GM20431 (cell line): Measurements from ENCODE around the gene RERE.

ENCODE experiments used
- in situ Hi-C: fragments of 300-500 bp; cut with MseI, MboI; formaldehyde crosslinking; loops from one replicate; pipeline ENCODE4 v1.15.0; 2020; ENCODE audit warnings: low sequenced_read_pairs; ENCODE audit not compliant: unreplicated experiment

Gene RERE

DNA sequence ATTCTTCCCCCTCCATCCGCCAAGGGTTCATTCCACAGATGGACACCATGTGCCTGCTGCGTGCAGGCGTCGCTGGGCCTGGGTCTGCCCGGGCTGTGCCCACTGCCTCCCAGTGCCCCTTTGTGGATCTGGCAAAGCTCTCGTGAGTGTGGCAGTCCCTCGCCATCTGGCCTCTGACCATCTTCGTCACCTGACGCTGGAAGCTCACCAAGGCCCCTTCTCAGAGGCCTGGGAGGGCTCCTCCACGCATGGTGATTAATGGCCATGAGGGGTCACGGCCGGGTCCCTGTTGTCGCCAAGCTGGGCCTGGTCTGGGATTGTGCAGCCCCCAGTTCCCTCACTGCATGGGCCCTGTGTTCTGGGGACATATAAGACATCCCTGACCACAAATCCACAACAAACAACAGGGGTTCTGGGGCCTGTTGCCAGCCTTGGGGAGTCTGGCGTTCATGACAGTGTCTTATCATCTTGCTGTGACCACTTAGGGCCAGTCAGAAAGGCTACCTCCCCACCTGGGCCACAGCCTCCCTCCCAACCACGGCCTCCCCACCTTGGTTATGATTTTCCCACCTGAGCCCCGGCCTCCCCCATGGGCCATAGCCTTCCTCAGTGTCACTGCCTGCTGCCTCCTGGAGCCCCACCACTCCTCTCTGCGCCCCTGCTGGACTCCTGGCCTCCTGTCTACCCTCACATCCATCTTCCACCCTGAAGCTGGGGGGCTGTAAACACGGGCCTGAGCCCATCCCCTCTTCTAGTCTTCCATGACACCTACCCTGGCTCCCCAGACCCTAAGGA lies 471.6 kb downstream of the RERE start:
- in situ Hi-C loops: no loop called here

DNA sequence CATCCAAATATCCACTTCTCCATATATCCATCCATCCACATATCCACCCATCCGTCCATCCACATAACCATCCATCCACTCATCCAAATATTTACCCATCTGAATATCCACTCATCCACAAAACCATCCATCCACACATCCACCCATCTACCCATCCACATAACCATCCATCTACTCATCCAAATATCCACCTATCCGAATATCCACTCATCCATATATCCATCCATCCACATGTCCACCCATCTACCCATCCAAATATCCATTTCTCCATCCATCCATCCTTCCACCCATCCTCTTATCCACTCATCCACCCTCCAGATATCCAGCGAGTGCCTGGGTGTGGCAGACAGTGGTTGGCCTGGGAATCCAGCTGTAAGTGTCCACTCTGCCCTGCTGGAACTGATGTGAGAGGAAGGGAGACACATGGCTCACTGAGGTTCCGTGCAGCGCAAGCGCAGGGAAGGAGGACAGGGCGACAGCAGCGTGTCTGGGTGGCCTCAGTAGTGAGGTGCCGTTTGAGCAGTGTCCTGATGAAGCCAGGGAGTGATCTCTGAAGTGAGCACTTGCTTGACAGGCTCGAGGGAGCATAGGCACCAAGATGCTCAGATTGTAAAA lies 472.4 kb downstream of the RERE start:
- in situ Hi-C loops: no loop called here

DNA sequence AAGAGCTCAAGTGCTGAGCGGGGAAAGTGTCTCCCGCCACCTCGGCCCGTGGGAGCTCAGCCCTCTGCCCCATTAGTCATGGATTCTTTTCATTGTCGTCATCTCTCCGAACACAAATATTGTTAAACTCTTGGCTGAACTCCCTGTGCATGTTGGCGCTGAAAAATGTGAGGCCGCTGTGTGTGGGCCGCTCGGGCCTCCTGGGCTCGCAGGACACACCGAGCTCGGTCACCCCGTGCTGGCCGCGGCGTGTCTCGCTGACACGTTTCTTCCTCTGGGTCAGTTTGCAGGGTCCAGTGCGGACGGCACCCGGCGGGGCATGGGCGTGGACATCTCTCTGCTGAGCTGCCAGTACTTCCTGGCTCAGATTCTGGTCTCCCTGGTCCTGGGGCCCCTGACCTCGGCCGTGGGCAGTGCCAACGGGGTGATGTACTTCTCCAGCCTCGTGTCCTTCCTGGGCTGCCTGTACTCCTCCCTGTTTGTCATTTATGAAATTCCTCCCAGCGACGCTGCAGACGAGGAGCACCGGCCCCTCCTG lies 473.9 kb downstream of the RERE start:
- in situ Hi-C loops: no loop called here

DNA sequence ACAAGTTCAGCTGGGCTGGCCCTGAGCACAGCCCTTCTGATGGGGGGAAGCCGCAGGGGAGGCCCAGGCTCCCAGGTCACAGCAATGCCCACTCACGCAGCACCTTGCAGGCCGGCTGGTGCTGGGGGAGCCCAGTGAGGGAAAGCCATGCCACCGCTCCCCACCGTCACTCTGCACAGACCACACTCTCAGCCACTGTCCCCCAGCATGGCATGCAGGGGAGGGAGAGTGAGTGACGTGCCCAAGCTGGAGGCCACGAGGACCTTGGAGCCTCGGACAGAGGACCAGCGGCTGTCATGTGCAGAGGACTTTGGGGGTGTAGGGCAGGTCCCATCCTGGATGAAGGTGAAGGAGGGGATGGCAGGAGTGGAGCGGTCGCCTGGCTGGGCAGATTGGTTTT lies 474.4 kb downstream of the RERE start:
- in situ Hi-C loops: no loop called here

DNA sequence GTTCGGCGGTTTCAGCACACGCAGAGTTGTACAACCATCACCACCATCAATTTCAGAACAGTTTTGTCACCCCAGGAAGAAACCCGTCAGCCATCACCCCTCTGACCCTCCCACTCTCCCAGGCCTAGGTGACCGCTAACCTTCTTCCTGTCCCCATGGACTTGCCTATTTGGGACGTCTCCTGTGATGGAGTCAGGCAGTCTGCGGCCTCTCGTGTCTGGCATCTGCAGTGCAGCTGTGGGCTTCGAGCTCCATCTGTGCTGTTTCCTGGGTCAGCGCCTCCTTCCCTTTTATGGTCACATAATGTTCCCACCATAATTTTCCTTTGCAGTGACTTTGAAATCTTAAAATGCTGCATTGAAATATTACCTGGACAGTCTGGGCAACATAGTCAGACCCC lies 475.1 kb downstream of the RERE start:
- in situ Hi-C loops: no loop called here

DNA sequence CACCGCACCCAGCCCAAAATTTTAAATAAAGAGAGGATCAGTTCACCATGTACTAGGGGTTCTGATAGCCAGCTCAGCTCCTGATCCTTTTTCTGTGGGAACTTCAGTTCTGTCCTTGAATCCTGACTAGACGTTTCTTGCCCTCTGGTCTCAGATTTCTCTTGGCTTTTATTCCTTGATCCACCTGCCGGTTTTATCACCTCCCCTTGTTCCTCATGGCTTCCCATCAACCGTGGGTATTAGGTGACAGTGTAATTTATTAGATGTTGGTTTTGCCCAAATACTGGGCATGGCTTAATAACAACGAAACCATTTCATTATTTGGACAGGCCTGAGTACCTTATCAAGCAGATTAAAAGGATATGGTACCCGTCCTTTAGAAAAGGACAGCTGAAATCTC lies 477.0 kb downstream of the RERE start:
- in situ Hi-C loops: no loop called here

DNA sequence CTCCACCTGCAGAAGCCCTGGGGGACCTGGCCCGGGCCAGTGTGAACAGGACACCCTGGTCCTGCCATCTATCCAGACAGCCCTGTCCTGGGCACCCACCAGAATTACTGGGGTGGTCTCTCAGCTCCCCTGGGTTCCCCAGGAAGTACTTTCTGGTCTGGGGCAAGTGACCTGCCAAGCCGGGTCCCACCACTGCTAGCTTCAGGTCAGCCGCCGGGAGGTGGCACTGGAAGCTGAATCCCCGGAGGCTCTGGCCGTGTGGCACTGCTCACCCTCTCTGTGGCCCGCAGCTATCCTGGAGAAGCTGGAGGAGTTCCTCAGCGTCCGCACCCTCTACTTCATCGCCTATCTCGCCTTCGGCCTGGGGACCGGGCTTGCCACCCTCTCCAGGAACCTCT lies 478.2 kb downstream of the RERE start:
- in situ Hi-C loops: no loop called here

DNA sequence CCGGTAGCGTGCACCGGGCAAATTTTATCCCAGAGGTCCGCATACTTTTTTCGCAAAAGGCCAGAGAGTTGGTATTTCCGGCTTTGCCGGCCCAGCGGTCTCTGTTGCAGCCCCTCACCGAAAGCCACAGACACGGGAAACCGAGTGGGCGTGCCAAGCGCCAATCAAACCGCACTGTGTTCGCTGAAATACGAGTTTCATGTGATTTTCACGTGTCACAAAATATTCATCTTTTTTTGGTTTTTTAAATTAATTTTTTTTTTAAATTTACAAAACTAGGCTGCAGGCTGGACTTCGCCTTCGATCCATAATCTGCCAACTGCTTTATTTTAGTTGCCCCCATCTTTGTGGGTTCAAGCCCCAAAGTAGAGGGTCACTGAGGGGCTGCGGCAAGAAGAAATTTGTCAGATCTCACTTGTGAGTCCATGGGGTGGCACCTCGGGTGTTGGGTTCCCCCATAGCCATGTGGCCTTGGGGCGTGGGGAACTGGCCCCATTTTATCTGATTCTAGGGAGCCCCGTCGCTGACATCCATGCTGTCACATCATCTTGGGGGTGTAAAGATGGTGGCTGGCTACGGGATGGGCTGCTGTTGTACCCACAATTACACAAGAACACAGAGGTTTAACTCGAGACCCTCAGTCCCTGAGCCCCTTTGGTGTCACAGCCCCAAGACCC lies 478.8 kb downstream of the RERE start:
- in situ Hi-C loops: no loop called here

DNA sequence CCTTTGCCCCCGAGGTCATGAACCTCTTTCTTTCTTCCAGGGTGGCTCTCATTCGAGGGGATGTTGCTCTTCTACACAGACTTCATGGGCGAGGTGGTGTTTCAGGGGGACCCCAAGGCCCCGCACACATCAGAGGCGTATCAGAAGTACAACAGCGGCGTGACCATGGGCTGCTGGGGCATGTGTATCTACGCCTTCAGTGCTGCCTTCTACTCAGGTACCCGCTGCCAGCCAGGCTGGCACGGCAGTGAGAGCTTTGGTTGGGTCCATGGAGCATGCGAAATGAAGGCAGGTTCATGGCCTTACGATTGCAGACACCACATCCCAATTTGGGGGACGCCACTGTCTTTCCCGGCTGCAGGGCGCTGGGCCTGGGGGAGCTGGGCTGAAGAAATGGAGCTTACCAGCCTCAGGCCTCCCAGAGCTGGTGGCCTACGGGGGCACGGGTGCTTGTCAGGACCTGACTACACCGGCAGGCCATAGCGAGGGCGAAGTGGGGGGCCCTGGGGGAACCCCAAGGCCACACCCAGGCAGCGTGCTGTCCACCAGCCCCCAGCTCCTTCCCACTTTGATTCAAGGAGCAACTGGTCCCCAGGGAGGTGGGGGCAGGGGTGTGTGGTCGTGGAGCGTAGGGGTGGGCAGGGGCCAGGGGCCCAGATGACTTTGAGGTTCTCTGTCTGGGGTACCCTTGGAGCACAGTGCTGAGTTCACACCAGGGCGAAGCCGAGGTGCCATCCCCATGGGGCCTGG lies 479.5 kb downstream of the RERE start:
- in situ Hi-C loops: no loop called here

DNA sequence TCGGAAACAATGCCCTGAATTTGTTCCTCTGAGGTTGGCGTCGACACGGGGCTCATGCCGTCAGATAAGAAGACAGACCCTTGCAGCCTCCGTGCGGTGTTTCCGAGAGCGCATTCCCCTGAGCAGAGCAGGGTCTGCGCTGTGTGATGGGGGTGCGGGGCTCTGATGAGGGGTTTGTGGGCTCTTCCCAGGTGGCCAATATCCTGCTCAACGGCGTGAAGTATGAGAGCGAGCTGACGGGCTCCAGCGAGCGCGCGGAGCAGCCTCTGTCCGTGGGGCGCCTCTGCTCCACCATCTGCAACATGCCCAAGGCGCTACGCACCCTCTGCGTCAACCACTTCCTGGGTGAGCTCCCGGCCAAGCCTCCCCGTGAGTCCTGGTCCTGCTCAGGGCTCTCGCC lies 482.2 kb downstream of the RERE start:
- in situ Hi-C loops: no loop called here

DNA sequence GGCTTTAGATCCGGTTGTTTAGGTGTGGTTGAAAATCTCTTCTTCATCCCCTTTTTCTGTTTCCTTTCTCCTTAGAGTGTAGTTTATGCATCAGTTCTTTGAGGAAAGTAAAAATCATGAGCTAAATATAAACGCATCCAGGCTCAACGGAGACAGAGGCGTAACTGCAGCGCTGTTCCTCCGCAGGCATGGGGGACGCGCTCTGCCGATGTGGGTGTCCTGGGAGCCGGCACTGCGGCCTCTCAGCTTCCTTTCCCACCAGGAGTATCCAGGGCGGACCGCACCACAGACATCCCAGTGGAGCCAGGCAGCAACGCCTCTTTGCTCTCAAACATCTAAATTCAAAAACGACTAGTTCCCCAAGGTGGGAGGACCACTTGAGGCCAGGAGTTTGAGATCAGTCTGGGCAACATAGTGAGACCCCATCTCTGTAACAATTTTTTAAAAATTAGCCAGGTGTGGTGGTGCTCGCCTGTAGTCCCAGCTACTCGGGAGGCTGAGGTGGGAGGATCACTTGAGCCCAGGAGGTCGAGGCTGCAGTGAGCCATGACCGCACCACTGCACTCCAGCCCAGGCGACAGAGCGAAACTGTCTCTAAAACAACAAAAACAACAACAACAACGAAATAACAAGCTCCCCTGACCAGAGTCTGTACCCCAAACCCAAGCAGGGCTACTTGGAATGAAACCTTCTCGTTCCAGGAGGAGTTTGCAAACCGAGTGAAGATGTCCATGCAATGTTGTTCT lies 483.2 kb downstream of the RERE start:
- in situ Hi-C loops: no loop called here

DNA sequence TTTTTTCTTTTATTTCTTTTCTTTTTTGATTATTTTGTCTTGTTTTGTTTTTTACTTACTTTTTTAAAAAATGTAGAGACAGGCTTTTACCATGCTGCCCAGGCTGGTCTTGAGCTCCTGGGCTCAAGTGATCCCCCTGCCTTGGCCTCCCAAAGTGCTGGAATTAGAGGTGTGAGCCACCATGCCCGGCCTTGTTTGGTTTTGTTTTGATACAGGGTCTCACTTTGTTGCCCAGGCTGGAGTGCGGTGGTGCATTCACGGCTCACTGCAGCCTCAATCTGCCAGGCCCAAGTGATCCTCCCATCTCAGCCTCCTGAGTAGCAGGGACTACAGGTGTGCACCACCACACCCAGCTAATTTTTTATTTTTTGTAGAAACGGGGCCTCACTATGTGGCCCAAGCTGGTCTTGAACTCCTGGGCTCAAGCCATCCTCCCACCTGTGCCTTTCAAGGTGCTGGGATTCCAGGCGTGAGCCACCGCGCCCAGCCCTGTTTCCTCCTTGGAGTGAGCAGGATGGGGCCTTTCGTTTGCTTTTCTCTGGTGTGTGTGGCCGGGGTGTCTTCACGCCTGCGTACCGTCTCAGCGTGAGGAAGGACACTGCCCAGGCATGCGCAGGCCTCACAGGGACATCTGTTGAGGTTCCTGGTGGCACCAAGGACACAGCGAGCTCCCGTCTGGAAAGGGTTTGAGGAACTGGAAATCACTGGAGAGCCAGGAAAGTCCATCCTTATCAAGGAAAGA lies 484.0 kb downstream of the RERE start:
- in situ Hi-C loops: no loop called here

DNA sequence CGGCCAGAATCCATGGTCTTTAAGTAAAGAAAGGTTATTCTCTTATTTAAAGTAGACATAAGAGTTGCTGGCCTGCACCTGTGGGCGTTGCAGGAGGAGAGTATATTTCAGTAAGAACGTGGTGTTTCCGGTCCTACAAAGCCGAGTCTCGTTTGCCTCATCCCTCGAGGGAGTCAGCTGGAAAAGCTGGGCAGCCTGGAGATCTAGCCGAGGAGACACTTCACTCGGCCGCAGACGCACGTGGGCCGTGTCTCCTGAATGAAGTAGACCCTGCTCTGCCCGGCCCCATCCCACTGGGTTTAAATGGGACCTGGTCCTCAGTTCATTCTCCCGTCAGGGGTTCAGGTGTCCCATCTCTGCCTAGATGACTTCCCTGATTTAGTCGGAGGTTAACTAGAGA lies 484.6 kb downstream of the RERE start:
- in situ Hi-C loops: no loop called here

DNA sequence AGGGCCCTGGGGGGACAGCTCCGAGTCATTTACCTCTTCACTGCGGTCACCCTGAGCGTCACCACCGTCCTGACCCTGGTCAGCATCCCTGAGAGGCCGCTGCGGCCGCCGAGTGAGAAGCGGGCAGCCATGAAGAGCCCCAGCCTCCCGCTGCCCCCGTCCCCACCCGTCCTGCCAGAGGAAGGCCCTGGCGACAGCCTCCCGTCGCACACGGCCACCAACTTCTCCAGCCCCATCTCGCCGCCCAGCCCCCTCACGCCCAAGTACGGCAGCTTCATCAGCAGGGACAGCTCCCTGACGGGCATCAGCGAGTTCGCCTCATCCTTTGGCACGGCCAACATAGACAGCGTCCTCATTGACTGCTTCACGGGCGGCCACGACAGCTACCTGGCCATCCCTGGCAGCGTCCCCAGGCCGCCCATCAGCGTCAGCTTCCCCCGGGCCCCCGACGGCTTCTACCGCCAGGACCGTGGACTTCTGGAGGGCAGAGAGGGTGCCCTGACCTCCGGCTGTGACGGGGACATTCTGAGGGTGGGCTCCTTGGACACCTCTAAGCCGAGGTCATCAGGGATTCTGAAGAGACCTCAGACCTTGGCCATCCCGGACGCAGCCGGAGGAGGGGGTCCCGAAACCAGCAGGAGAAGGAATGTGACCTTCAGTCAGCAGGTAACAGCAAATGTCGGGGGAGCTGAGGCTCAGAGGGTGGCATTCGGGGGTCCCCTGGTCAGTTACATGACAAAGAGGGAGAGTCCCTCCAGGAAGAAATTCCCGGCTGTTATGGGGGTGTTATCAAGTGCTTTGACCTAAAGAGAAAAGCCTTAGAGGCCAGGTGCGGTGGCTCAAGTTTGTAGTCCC lies 486.9 kb downstream of the RERE start:
- in situ Hi-C loops: no loop called here

DNA sequence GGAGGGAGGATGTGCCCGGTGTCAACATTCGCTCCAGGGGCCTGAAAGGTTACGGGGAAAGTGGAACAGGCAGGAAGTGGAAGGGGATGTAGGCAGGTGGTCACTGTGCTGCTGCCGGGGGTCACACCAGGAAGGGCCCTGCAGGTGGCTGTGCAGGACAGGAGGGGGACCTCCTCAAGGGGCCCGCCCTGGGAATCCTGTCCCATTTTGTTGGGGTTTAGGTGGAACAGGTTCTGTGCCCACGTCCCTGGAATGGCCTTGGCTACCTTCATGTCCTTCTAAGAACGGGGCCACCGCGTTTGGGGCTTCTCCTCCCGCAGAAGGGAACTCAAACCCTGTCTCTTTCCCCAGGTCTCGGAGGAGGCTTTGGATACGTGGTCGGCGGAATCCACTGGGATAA lies 487.6 kb downstream of the RERE start:
- in situ Hi-C loops: no loop called here

DNA sequence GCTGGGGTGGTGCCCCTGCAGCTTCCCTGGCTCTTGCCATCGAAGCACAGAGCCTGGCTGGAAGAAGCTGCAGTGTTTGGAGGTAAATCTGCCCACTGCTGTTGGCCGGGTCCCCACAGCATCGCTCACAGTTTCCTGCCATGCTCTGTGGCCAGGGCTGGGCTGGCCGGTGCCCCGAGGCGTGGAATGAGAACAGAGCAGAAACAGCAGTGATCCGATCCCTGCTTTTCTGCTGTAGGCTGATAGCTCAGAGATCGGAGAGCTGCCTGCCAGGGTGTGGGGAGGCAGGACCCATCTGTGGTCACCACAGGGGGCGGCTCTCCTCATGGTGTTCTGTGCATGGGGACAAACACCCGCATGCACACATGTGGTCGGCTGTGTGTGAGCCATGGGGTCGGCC lies 488.0 kb downstream of the RERE start:
- in situ Hi-C loops: no loop called here

DNA sequence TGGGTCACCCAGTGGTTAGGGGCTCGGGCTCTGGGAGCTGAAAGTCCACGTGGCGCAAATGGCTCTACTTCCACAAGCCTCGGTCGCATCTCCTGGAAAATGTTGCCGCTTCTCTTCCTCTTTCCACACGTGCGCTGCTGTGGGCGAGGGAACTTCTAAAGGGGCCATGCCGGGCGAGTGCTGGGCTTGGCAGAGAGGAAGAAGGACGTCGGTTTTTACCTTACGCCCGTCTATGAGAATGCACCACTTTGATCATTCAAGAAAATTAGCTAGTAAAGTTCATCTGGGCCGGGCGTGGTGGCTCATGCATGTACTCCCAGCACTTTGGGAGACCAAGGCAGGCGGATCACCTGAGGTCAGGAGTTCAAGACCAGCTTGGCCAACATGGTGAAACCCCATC lies 489.2 kb downstream of the RERE start:
- in situ Hi-C loops: no loop called here

DNA sequence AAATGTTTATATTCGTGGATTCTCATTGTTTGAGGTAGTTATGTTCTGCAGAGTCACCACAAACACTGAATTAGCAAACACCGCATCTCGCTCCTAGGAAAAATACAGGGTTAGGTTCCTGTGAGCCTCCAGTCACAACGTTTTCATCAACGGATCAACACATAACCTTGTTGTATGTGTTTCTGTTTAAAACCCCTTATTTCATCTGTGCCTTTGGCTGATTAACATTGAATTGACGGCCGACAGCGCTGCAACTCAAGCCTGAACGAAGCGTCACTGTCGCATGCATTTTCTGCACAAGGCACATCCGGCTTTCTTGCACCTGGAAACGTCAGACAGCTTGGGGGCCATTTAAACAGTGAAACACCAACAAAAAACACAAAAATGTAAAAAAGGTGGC lies 491.2 kb downstream of the RERE start:
- in situ Hi-C loops: no loop called here
